Neural crest cell (in vitro differentiated cells): Measurements from ENCODE around the gene SF3B4. TPM values are rescaled to one million over a fixed set of nuclear protein-coding genes. Genes with fewer than 3 reads are reported as not detected.

Source experiments
- DNase-seq: peaks from one replicate; pipeline ENCODE4 v3.0.0; 2021; ENCODE audit warnings: low read depth, mixed read lengths, low spot score
- H3K27ac Mint-ChIP-seq: one replicate; pipeline ENCODE4 v1.8.0; 2021; ENCODE audit warnings: mild to moderate bottlenecking, mixed read lengths; ENCODE audit not compliant: unreplicated experiment
- H3K27me3 Mint-ChIP-seq: 2 replicates; pipeline ENCODE4 v1.8.0; 2021; ENCODE audit warnings: low read depth, mild to moderate bottlenecking, mixed read lengths
- H3K36me3 Mint-ChIP-seq: 2 replicates; pipeline ENCODE4 v1.8.0; 2021; ENCODE audit warnings: low read depth, mild to moderate bottlenecking, mixed read lengths
- H3K4me1 Mint-ChIP-seq: 2 replicates; pipeline ENCODE4 v1.8.0; 2021; ENCODE audit warnings: mixed read lengths
- H3K4me3 Mint-ChIP-seq: one replicate; pipeline ENCODE4 v1.8.0; 2021; ENCODE audit warnings: mild to moderate bottlenecking, mixed read lengths
- H3K9me3 Mint-ChIP-seq: 2 replicates; pipeline ENCODE4 v1.8.0; 2021; ENCODE audit warnings: mixed read lengths
- total RNA-seq: library from RNA; stranded (reverse); gene quantifications from 2 replicates; pipeline ENCODE4 v1.2.1, GENCODE V29; 2021
- TF ChIP-seq, protein P1 (sequence below): fragments of 200-600 bp; sonication (generic); conservative IDR thresholded peaks from 2 replicates; pipeline ENCODE4 v1.5.0; 2021; ENCODE audit warnings: antibody characterized with exemption, mild to moderate bottlenecking

SF3B4 gene
- total RNA-seq, 1 donor from 2014 or later, result 90.9 TPM

DNA sequence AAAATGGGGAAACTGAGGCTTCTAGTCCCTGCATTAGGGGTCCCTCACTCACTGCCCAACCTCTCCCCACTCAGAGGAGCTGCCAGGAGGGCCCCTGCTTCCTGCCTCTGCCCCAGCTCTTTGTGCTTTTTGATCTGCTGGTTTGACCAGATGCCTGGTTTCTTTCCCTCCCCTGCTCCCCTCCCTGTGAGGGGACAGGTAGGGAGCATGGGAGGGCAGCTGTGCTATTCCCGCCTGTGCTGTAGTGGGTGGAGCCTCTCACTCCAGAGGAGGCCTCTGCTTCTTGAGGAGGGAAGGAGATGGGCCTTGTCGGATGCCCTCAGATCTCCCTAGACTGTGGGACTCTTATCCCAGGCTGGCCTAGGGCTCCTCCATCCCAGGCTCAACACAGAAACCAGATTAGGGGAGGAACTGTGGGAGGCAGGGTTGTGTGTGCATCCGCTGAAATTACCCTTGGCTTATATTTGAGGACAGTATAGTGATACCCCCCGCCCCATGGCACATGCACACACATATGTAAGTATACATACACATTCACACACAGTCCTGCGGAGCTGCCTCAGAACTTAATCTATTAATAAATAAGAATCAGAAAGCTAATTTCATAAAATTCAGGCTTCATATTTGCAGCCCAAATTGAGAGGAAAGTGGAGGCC is 23.6 kb downstream of the SF3B4 start:
- peak overlapping the region; percentile 66 for H3K4me3 Mint-ChIP-seq
- H3K9me3 Mint-ChIP-seq, result peaks cover 4% of the 10 kb centered on the region
- H3K36me3 Mint-ChIP-seq, result peaks cover 24% of the 10 kb centered on the region
- H3K27ac Mint-ChIP-seq, result peak overlapping the region; percentile 50
- H3K4me1 Mint-ChIP-seq, result peaks cover 14% of the 10 kb centered on the region
- no peak for DNase-seq
- H3K27me3 Mint-ChIP-seq, result no peaks in the 10 kb centered on the region
- TF ChIP-seq, protein P1, sequence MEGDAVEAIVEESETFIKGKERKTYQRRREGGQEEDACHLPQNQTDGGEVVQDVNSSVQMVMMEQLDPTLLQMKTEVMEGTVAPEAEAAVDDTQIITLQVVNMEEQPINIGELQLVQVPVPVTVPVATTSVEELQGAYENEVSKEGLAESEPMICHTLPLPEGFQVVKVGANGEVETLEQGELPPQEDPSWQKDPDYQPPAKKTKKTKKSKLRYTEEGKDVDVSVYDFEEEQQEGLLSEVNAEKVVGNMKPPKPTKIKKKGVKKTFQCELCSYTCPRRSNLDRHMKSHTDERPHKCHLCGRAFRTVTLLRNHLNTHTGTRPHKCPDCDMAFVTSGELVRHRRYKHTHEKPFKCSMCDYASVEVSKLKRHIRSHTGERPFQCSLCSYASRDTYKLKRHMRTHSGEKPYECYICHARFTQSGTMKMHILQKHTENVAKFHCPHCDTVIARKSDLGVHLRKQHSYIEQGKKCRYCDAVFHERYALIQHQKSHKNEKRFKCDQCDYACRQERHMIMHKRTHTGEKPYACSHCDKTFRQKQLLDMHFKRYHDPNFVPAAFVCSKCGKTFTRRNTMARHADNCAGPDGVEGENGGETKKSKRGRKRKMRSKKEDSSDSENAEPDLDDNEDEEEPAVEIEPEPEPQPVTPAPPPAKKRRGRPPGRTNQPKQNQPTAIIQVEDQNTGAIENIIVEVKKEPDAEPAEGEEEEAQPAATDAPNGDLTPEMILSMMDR, result no peak

- H3K36me3 Mint-ChIP-seq, result peaks cover 11% of the 10 kb centered on the region
- DNase-seq, result peak; percentile 81
- H3K27ac Mint-ChIP-seq, result peak within 1 kb of the TSS; percentile 95
- TF ChIP-seq, protein P1, result no peak
- H3K9me3 Mint-ChIP-seq, result peaks cover 4% of the 10 kb centered on the region
- no peaks in the 10 kb centered on the region for H3K27me3 Mint-ChIP-seq
- H3K4me3 Mint-ChIP-seq, result peak within 1 kb of the TSS; percentile 88
- H3K4me1 Mint-ChIP-seq, result peaks cover 14% of the 10 kb centered on the region
Measured at GRCh38 chr1:149899460-149900284, 27.9 kb downstream of the SF3B4 start, which contains the start of gene BOLA1. Gene BOLA1 (plus strand): TSS chr1:149899568. CDS start chr1:149900060, 492 bp downstream.

DNA sequence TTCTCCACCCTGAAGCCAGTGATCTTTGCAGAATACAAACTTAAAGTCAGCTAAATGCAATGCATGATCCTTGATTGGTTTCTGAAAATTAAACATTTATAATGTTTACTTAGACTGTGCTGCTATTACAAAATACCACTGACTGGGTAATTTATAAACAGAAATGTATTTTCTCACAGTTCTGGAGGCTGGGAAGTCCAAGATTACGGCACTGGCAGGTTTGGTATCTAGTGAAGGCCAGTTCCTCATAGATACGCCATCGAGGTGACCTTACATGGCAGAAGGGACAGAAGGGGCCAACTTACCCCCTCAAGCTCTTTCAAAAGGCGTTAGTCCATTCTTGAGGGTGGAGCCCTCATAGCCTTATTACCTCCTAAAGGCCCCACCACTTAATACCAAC is 31.0 kb downstream of the SF3B4 start:
- no peak overlapping the region for H3K27ac Mint-ChIP-seq
- TF ChIP-seq, protein P1, result no peak
- no peaks in the 10 kb centered on the region for H3K27me3 Mint-ChIP-seq
- peaks cover 4% of the 10 kb centered on the region for H3K9me3 Mint-ChIP-seq
- no peaks in the 10 kb centered on the region for H3K36me3 Mint-ChIP-seq
- H3K4me1 Mint-ChIP-seq, result peaks cover 14% of the 10 kb centered on the region
- no peak overlapping the region for H3K4me3 Mint-ChIP-seq
- no peak for DNase-seq

GRCh38 chr1:149888999-149889289 is 38.7 kb downstream of the SF3B4 start:
- TF ChIP-seq, protein P1, result no peak
- Mint-ChIP-seq H3K27me3 (no peaks in the 10 kb centered on the region), H3K4me3 (no peak overlapping the region), H3K9me3 (no peaks in the 10 kb centered on the region), H3K27ac (no peak overlapping the region), H3K36me3 (no peaks in the 10 kb centered on the region), H3K4me1 (peaks cover 5% of the 10 kb centered on the region)
- DNase-seq, result no peak

DNA sequence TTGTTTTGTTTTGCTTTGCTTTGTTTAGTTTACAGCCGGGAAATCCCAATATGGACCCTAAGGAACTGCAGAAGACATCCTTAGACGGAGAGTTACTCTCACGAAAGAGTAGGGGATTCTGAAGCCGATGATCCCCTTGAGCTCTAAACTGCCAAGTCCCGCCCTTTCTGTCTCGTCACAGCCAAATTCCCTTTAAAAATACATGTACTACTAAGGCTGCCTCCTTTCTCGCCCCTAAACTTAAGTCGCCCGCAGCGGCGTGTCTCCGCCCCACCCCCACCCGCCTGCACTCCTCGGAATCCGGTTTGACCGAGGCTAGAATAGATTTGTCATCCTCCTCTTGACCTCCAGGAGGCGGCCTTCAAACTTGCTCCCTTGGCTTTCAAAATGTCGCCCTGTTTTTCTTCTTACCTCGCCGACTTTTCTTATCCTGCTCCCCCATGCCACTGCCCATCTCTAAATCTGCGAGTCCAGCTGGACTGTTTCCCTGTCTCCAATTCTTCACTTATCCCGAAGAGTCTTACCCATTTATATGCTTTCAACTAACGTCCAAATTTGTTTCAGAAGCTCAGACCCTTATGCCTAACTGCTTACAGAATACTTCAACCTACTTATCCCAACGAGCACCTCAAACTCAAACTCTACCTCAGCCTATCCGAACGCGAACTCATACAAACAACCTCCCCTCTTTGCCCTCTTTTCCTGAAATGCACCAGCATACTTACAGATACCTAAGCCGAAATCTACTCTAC is 39.2 kb downstream of the SF3B4 start:
- Mint-ChIP-seq H3K27ac (no peak overlapping the region), H3K4me3 (no peak overlapping the region)

More for the DNA sequence above, 39.2 kb downstream of the SF3B4 start:
- DNase-seq, result peak; percentile 69
- TF ChIP-seq, protein P1, result peak; percentile 67
- Mint-ChIP-seq H3K4me1 (peaks cover 5% of the 10 kb centered on the region), H3K9me3 (no peaks in the 10 kb centered on the region), H3K27me3 (no peaks in the 10 kb centered on the region), H3K36me3 (no peaks in the 10 kb centered on the region)
